ENCODE results near the gene CAMKMT. TPM values are rescaled to one million over a fixed set of nuclear protein-coding genes. Genes with fewer than 3 reads are reported as not detected.

Gene CAMKMT
- total RNA-seq, 1 experiment from 2014 or later: 12.5 TPM

DNA sequence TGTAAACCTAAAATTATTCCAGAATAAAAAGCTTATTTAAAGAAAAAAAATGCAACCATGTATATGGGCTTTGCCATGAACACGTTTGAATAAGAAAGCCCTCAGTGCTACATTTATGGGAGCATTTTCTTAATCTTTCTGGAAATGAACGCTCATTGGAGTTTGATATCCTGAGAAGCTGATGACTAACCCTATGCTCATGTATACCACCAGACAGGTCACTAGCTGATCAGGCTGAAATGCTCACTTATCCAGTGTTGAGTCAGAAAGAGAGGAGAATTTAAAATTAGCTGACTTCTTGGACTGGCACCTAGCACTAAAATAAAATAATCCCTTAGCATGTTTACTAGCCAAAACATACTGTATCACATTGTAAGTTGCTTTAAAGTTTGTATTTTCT lies 324.8 kb downstream of the CAMKMT start:
- intact Hi-C loops (cut with micrococcal nuclease; ENCODE audit: unreplicated experiment): no loop called here
- Histone ChIP-seq H3K4me3 (ENCODE audit: low read depth, low read length, poor library complexity, severe bottlenecking) (no peak overlapping the region), H3K36me3 (ENCODE audit: insufficient read depth, low read length, poor library complexity, severe bottlenecking) (no peaks in the 10 kb centered on the region), H3K27ac (ENCODE audit: low read depth, low read length, poor library complexity, severe bottlenecking) (no peak overlapping the region), H3K9me3 (ENCODE audit: low read depth, low read length, poor library complexity, severe bottlenecking) (no peaks in the 10 kb centered on the region), H3K4me1 (ENCODE audit: insufficient read depth, low read length, poor library complexity, severe bottlenecking) (no peaks in the 10 kb centered on the region), H3K27me3 (replicated peaks; ENCODE audit: insufficient read depth, low read depth, low read length, poor library complexity) (no peaks in the 10 kb centered on the region)
- BruUV-seq (replicated peaks): no TSS peak
- ChIA-PET POLR2A (ENCODE audit: low non-redundant PET) (interaction anchor here (0.7 kb wide), 1 partner anchor 169 kb away, joined by 10 read pairs; no protein-coding TSS in a partner anchor), CTCF (no interaction called here)
- DNase-seq (ENCODE audit: low spot score): no peak
- TF ChIP-seq, protein P1, sequence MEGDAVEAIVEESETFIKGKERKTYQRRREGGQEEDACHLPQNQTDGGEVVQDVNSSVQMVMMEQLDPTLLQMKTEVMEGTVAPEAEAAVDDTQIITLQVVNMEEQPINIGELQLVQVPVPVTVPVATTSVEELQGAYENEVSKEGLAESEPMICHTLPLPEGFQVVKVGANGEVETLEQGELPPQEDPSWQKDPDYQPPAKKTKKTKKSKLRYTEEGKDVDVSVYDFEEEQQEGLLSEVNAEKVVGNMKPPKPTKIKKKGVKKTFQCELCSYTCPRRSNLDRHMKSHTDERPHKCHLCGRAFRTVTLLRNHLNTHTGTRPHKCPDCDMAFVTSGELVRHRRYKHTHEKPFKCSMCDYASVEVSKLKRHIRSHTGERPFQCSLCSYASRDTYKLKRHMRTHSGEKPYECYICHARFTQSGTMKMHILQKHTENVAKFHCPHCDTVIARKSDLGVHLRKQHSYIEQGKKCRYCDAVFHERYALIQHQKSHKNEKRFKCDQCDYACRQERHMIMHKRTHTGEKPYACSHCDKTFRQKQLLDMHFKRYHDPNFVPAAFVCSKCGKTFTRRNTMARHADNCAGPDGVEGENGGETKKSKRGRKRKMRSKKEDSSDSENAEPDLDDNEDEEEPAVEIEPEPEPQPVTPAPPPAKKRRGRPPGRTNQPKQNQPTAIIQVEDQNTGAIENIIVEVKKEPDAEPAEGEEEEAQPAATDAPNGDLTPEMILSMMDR (conservative IDR thresholded peaks at IDR 0.05; ENCODE audit: low read depth, low read length): no peak
- TF ChIP-seq EZH2 (IDR thresholded peaks at IDR 0.05; ENCODE audit: borderline replicate concordance, low read depth, low read length, poor library complexity, severe bottlenecking): no peak

DNA sequence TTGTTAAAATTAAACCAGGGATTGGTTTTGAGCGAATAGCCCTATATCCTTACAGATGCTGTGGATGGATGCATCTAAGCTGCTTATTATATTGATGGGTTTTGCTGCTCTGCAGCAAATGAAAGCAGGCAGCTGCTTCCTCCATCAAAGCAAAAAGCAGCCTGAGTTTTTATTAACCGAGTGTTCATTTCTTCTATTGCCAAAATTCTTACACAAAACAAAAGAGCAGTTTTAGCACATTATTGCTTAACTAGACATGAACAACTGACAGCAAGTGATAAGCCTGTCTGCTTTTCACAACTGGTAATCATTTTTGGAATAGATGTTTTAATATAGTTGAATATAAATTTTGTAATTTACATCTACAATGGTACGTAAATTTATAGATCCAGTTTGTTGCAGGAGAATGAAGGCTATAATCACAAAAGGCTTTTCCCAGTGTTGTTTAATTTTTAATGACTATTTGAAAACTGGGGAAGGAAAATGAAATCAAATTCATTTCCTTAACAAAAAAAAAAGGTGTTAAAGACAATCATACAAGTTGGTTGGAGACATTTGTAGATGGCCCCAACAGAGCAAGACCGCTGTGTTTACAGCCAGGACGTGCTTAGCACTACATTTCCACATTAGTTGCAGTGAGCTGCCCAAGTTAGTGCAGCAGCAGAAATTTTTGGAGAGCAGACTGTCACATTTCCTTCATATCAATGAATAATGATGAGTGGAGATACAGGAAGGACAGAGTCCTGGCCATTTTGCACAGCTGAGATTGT lies 326.1 kb downstream of the CAMKMT start:
- POLR2A ChIA-PET (ENCODE audit: low non-redundant PET): no interaction called here
- TF ChIP-seq EZH2 (IDR thresholded peaks at IDR 0.05; ENCODE audit: borderline replicate concordance, low read depth, low read length, poor library complexity, severe bottlenecking): no peak
- intact Hi-C loops (cut with micrococcal nuclease; ENCODE audit: unreplicated experiment): no loop called here
- no peak overlapping the region for H3K4me3 ChIP-seq (ENCODE audit: low read depth, low read length, poor library complexity, severe bottlenecking)
- no peak for DNase-seq (ENCODE audit: low spot score)
- no TSS peak for BruUV-seq (replicated peaks)
- no peaks in the 10 kb centered on the region for H3K4me1 ChIP-seq (ENCODE audit: insufficient read depth, low read length, poor library complexity, severe bottlenecking)
- CTCF ChIA-PET: no interaction called here
- H3K36me3 ChIP-seq (ENCODE audit: insufficient read depth, low read length, poor library complexity, severe bottlenecking): no peaks in the 10 kb centered on the region
- no peaks in the 10 kb centered on the region for H3K9me3 ChIP-seq (ENCODE audit: low read depth, low read length, poor library complexity, severe bottlenecking)
- H3K27me3 ChIP-seq (replicated peaks; ENCODE audit: insufficient read depth, low read depth, low read length, poor library complexity): no peaks in the 10 kb centered on the region
- H3K27ac ChIP-seq (ENCODE audit: low read depth, low read length, poor library complexity, severe bottlenecking): no peak overlapping the region

DNA sequence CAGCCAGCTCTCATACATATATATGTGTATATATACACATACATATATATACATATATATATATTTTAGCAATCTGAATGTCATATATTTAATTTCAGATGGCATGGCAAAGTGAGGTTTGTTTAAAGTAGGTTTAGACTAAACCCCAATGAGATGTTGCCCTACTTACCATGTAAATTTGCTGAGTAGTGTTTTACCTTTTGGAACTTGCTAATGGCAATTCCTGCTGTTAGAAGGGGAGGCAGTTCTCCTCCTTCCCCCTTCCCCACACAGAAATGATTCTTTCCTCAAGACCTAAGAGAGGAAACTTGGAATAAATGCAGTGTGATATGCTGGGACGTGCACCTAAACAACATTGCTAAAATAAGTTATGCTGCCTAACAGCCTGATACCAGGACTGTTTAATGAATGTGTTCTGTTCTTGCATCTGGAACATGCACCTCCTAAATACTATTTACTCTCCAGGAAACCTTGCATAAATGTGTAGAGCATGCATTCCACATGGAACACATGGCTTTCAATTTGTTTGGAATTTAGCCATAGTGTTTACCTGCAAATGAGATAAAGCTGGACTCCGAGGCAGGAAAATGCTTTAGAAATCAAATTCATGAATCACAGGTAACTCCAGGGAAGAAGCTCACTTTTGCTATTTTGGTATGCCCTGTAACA lies 326.8 kb downstream of the CAMKMT start:
- no TSS peak for BruUV-seq (replicated peaks)
- H3K4me1 ChIP-seq (ENCODE audit: insufficient read depth, low read length, poor library complexity, severe bottlenecking): no peaks in the 10 kb centered on the region
- intact Hi-C loops (cut with micrococcal nuclease; ENCODE audit: unreplicated experiment): no loop called here
- no peak for TF ChIP-seq EZH2 (IDR thresholded peaks at IDR 0.05; ENCODE audit: borderline replicate concordance, low read depth, low read length, poor library complexity, severe bottlenecking)
- TF ChIP-seq, protein P1 (conservative IDR thresholded peaks at IDR 0.05; ENCODE audit: low read depth, low read length): no peak
- H3K36me3 ChIP-seq (ENCODE audit: insufficient read depth, low read length, poor library complexity, severe bottlenecking): no peaks in the 10 kb centered on the region
- no peaks in the 10 kb centered on the region for H3K9me3 ChIP-seq (ENCODE audit: low read depth, low read length, poor library complexity, severe bottlenecking)
- no peak for DNase-seq (ENCODE audit: low spot score)
- H3K27me3 ChIP-seq (replicated peaks; ENCODE audit: insufficient read depth, low read depth, low read length, poor library complexity): no peaks in the 10 kb centered on the region
- POLR2A ChIA-PET (ENCODE audit: low non-redundant PET): no interaction called here
- no peak overlapping the region for H3K4me3 ChIP-seq (ENCODE audit: low read depth, low read length, poor library complexity, severe bottlenecking)
- H3K27ac ChIP-seq (ENCODE audit: low read depth, low read length, poor library complexity, severe bottlenecking): no peak overlapping the region
- CTCF ChIA-PET: no interaction called here
